Effector CD8-positive, alpha-beta T cell (primary cell): Measurements from ENCODE around the gene SART3.
"Not testable (repeated sequence)": the region's sequence is repeated elsewhere in the genome, so short reads cannot be mapped to it uniquely, and the experiment has no call there.

Experiments
- DNase-seq: peaks from one replicate; lab custom pipeline; 2025; lab: John Stamatoyannopoulos, UW

Gene SART3

DNA sequence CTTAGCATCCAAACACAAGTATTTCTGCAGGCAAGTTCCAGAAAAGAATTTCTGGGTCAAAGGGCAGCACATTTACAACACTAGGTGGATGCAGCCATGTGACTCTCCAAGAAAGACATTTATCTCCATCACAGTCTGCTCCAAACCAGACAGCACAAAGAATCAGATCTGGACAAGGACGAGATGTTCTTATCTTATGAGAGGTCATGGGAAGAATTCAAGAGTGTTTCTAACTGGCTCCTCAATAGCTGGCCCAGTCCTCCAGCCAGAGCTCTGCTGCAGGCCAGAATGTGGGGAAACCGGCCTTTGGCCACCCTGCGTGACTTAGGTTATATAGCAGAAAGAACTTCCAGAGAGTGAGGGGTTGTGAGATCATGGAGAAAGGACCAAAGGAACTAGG lies 19.6 kb upstream of the SART3 start:
- DNase-seq: no peak

DNA sequence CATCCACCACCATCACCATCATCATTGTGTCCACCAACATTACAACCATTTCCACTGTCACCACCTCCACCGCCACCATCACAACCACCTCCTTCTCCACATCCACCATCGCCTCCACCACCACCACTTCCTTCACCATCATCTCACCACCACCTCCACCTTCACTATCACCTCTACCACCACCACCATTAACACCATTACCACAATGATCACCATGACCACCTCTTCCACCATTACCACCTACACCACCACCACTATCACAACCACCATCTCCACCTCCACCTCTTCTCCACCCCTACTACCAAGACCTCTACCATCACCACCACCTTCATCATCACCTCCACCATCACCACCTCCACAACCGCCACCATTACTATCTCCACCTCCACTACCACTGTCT lies 17.8 kb upstream of the SART3 start:
- DNase-seq: no peak

DNA sequence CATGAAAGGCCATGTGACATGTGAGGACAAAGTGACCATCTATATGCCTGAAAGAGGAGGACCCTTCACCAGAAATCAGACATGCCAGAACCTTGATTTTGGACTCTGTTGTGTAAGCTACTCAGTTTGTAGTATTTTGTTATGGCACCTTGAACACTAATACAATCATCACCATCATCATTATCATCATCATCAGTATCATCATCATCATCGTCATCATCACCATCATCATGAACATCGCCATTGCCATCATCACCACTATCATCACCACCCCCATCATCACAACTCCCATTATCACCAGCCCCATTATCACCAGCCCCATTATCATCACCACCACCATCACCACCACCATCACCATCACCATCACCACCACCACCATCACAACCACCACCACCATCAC lies 17.3 kb upstream of the SART3 start:
- no peak for DNase-seq

DNA sequence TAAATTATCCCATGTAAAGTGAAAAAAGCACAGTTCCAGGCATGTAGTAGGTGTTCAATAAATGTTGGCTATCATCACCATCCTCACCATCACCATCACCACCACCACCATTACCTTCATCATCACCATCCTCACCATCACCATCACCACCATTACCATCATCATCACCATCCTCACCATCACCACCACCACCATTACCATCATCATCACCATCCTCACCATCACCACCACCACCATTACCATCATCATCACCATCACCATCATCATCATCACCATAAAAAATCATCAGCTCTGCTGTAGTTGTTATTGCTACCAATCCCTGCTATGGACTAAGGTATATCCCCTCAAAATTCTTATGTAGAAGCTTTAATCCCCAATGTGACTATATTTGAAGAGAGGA lies 16.5 kb upstream of the SART3 start:
- no peak for DNase-seq

DNA sequence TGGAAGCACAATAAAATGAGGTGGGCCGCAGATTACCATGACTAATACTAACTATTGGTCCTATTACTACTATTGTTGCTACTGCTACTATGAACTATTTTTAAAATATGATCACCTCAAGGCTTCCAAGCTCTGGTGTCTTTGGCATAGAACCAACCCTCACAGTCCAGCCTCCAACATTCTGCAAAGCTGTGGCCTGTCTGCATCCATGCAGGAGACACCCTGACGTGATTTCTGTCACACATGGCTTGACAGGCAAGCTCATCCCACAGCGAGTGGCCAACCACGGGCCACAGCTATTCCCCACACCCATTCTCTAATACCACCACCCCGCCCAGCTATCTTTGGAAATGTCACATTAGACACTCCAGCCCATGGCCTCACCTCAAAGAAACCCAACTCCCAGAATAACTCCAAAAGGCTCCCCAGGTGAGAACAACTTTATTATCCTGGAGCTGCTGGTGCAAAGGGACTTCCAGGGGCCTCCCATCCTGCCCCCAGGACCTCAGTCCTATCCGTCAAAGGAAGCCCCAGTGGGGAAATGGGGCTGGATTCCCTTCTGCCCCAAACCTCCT lies 15.8 kb upstream of the SART3 start:
- no peak for DNase-seq

DNA sequence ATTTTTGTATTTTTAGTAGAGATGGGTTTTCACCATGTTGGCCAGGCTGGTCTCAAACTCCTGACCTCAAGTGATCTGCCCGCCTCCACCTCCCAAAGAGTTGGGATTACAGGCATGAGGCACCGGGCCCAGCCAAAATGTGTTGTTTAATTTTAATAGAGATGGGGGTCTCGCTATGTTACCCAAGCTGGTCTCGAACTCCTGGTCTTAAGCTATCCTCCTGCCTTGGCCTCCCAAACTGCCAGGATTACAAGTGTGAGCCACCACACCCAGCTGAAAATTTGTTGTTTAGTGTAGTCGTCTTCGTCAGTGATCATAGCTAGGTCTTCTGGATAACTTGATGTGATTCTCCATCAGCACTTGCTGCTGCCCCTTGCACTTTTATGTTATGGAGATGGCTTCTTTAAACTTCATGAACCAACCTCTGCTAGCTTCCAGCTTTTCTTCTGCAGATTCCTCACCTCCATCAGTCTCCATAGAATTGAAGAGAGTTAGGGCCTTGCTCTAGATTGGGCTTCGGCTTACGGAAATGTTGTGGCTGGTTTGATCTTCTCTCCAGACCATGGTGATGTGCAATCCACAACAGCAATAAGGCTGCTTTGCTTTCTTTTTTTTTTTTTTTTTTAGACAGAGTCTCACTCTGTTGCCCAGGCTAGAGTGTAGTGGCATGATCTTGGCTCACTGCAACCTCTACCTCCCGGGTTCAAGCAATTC lies 14.4 kb upstream of the SART3 start:
- DNase-seq: no peak

DNA sequence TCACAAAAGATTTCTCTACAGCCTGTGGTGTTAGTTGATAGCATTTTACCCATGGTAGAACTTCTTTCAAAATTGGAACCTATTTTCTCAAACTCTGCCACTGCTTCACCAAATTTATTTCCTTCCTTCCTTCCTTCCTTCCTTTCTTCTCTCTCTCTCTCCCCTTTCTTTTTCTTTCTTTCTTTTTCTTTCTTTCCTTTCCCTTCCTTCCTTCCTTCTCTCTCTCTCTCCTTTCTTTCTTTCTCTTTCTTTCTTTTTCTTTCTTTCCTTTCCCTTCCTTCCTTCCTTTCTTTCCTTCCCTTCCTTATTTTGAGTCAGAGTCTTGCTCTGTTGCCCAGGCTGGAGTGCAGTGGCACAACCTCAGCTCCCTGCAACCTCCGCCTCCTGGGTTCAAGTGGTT lies 13.3 kb upstream of the SART3 start:
- DNase-seq: not testable (repeated sequence)

DNA sequence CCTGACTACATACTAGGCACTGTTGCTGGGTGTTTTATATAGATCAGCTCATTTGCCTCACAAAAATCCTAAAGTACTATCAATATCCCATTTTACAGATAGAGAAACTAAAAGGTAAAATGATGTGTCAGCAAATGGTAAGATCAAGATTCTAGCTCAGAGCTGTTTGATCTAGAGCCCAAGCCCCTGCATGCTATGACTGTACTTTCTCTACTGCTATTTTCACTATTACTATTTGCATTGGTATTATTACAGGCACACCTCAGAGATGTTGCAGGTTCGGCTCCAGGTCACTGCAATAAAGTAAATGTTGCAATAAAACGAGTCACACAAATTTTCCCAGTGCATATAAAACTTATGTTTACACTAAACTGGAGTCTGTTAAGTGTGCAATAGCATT lies 12.3 kb upstream of the SART3 start:
- no peak for DNase-seq

DNA sequence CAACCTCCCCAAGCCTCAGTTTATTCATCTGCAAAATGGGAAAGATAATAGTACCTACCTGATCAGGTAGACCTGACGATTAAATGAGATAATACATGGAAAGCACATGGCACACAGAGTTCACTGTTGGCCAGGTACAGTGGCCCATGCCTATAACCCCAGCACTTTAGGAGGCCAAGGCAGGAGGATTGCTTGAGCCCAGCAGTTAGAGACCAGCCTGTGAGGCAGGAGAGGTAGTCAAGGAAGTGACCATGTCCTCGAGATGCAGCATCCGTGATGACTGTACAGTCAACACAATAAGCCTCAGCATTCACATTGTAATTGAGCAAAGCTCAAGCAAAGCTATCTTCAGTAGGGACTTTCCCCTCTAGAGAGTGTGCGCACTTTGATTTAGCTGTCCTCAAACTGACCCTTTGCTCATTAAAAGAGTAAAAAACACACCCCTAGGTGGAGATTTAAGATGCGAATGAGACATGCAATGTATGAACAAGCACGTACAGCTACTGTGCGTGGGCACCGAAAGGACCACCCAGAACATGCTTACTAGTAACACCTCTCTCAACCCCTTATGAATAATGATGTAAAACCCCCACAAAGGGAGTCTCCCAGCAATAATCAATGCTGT lies 11.3 kb upstream of the SART3 start:
- DNase-seq: no peak

DNA sequence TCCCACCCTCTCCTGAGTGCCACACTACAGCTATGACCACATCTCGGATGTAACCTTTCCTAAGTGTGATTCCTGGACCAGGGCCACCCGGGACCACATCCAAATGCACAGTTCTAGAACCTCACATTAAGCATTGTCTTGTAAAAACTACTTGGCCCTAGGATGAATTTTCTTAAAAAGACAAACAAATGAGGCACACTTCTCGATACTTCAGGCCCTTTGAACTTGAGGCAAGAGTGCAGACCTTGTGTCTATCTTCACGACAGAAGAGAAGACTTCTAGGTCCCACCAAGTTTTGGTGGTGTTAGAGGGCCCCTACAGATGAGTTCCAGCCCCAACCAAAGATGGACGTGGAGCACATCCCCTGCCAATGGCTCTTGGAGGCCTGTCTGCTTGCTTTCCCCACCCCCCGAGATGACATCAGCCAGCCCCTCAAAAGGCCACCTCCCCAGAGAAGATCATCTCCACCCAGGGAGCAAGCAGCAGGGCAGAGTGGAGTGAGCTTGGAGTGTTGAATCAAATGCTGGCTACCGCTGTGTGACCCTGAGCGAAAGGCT lies 10.7 kb upstream of the SART3 start:
- DNase-seq: no peak

DNA sequence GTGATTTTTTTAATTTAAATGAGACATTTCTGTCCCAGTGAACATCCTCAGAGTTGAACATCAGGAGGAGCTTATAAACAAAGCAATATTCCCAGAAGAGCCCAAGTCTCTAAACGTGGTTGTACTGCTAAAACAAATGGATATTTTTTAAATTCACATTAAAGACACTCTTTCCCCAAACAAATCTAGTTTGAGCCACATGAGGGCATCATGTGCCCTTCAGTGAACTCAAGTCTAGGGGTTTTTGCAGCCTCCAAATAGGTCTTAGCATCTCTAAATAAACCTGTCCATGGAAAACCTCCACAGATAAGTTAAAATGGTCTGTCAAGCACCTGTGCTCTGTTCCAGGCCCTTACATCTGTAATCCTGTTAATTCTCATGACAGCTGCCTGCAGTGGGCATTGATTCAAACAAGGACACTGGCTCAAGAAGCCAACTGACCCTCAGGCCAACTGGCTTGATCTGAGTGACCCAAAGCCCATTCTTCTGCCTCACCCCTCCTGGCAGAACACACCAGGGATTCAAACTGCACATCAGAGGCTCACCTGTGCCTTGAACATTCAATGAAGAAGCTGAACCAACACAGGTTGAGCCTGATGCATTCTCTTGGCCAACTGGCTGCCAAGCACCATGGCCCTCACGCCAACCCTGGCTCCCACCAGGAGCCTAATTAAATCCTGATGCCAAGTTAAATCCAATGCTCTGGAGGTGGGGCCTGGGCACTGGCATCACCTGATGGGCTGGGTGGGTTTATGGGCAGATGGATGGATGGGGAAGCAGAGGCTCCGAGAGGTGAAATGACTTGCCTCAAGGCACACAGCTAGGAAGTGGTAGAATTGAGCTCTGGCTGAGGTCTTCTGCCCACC lies 10.0 kb upstream of the SART3 start:
- DNase-seq: no peak

DNA sequence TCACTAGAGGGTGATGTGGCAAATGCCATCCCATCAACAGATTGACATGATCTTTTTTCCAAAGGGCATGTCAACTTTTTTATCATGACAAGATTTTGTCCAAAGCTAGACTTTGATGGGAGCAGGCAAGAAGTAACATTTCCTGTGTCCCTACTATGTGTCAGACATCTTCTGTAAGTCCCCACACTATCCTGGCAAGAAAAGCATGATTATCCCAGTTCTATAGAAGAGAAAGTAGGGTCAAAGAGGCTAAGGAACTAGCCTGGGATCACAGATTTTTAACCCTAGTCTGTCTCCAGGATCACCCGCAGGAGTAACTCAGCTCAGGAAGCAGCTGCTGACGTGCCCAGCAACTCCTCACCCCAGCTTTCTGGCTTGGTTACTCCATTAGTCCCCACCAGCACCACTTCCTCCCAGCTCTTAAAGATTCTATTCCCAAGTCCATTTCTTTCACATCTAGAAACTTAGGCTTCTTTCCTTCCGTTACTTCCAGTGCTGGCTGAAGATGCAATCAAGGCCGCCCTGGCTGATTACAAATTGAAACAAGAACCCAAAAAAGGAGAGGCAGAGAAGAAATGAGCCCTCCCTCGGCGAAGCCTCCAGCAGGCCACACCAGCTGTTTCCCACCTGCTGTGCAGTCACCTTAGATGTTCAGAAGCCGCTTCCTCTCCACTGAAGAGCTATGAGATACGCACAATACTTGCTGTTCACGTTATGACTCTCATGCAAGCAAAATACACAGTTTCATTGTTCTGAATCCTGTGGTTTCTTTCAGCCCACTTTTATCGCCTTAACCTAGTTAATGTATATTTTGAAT lies 7.6 kb upstream of the SART3 start:
- peak; percentile 23 for DNase-seq

DNA sequence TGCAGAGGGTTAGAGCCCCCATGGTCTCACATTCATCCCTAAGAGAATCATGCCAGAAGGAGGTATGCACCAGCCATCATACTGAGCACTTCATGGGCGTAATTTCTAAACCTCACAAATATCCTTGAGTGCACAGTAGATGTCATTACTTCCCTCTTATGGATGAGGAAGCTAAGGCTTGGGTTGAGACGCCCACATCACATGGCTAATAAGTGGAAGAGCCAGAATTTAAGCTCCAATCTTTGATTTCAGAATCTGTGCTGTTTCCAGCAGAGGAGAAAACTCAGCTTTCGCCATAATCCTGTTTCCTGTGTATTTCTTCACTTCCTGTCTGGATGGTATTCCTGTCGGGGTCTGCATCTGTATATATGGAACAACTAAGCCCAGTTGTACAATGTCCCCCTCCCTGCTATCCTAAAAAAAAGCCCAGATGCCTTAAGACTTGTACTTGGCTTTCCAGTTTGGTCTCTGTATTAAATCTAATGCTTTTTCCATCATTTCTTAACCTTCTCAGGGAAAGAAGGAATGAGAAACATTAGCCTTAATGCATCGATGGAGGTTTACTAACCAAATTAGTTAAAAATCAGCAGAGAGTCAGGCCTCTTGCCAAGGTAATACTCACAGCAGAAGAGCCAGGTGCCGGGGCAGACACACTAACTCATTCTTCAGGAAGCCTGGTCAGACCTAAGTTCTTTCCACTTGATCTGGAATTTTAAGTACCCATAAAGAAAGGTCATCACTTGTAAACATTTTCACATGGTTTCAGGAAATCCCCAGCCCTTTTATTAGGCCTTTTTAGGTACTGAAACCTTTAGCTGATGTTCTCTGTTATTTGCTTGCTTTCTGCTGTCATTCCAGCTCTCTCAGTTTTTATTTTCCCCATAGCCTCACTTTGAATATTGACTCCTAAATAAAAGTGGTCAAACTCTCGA lies 6.7 kb upstream of the SART3 start:
- DNase-seq: no peak

DNA sequence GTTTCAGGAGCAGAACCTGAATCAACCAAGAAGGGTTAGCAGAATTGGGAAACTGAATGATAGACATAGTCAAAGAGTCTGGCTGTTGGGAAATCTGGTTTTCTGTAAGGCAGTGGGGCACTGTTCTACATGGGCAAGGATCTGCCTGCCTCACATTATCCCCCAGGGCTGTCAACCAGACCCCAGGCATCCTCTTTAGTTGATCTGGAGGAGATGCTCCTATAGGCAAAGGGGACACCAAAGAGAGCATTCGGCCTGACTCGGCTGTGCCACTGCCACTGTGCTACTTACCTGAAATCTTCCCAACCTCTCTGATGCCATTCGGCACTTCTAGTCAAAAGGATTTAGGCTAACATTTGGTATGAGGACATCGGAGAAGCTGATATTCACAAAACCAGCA lies 5.5 kb upstream of the SART3 start:
- DNase-seq: no peak

DNA sequence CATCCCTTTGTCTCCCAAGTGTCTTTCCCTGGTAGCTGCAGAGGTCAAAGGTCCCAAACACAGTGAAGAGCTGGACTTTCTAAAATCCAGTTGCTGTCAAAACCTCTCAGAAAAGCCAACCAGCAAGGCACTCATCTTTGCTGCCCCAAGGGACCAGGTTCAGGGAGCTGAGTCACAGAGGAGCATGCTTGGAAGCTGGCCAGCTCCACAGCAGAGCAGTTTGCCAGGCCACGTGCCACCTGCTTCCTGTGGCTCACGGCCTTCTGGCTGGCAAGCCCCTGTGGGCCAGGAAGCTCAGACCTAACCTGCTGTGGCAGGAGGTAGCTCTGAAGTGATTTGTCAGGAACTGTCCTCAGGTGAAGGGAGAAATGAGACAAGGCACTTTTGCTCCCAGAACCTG lies 5.0 kb upstream of the SART3 start:
- peak; percentile 18 for DNase-seq

DNA sequence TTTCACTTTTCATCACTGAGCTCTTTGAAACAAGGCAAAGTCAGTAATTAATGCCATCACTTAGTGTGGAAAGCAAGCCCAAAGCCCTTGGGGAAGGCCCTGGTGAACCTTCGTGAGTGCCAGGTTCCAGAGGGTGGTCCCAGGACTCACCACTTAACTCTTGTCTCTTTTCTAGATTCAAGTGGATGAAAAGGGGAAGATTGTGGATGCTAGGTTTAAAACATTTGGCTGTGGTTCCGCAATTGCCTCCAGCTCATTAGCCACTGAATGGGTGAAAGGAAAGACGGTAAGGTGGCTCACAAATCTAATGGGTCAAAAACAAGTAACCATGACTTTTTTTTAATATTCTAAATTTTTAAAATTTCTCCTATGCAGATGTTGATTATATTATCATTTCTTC lies 4.2 kb upstream of the SART3 start:
- DNase-seq: no peak

DNA sequence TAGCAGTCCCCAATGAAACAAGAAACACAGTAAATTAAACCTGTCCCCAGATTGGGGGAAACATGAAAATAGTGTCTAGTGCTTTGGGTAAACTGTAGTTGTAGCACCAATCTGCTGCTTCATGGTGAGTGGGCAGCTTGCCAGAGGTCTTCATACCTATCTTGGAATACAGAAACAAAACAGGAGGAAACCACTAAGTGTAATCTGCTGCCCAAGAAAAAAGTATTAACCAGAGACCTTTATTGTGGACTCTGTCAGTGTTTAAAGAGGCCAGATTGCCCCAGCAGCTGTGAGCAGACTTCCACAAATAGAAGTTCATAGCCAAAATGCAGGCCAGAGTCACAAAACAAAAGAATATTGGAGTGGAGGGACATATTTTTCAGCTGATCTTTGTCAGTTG lies 3.8 kb upstream of the SART3 start:
- DNase-seq: no peak

DNA sequence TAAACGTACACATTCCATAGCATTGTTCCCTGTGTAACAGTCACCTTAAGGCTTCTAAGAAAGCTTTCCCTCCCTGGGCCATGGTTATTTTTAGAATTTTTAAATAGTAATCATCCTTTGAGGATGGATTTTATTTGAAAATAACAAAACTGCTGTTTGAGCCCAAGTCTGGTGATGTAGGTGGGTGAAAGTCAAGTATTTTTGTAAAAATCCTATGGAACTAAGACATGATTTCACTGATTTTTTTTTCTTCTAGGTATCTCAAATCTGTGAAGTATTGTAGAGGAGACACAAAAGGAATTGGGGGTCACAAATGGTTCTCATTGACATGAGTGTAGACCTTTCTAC lies 2.8 kb upstream of the SART3 start:
- no peak for DNase-seq

DNA sequence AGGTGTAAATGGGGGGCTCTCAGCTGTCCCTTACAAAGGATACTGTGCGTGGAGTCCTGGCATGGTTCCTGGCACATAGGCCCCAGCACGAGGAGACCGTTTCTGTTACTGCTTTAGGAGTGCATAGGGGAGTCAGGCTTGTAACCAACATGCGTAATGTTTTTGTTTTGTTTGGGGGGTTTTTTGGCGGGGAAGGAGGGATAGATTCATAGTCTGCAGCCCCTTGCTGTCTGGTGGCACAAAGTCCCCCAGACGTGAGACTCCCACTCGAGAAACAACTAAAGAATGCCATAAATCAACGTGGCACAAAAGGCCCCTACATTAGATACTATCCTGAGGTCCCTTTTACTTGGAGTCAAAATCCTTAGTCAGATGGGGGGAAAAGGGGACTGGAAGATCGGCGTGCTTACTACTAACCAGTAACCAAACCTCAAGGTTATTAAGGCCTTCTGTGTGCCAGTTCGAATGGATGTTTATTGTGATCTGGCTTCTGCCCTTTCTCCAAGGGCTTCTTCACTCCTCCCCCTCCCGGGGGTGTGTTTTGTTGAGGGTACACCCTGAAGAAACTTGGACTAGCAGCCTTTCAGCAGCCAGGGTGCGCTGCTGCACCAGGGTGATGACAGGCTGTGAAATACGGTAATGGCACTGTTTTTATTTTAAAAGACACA lies 2.3 kb upstream of the SART3 start:
- DNase-seq: peak; percentile 81
